GM19043 (cell line): ENCODE results near the gene ARSI.

ENCODE experiments used
- ATAC-seq: cut with Tn5 transposase; IDR thresholded peaks from one replicate; pipeline ENCODE4 v1.9.1; 2021; ENCODE audit warnings: low read depth; ENCODE audit not compliant: unreplicated experiment

ARSI gene

GRCh38 chr5:150309101-150309885, 6.6 kb upstream of the ARSI start:
- no peak for ATAC-seq

GRCh38 chr5:150307617-150308426, 5.1 kb upstream of the ARSI start:
- ATAC-seq: no peak

DNA sequence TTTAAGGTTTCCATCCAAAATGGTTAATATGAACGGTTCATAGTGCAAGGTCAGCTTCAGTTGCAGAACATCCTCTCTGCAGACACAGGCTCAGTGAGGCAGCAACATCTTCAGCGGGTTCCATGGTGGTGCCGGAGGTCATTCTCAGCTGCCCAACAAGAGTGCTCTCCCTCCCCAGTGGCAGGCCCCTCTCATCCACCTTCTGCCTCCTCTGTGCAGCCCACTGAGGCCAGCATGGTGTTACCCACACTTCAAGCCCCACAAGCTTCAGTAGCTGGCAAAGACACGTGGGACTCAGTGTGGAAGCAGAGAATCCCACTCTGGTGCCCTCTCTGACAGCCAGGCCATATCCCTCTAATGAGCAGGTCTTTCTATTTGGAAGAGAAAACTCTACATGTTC, 4.1 kb upstream of the ARSI start:
- ATAC-seq: no peak

- ATAC-seq: no peak
These were observed 2.9 kb upstream of the ARSI start for GRCh38 chr5:150305557-150305956.

DNA sequence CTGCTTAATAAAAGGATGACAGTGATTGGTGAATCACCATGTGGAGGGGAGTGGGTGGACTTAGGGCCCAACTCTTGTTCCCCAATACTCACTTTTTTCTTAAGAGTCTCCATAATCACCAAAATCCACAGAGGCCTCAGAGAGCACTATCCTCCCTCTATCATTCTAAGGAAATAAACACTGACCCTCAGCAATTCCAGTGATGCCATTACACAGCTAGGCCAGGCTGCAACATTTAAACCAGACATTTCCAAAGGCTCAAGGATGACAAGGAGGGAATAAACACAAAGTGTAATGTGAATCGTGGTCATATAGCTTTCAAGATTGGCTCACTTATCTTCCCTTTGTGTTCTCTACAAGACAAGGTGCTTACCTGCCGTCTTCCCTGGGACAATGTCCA, 2.4 kb upstream of the ARSI start:
- no peak for ATAC-seq

- no peak for ATAC-seq
These were observed 1.9 kb upstream of the ARSI start for GRCh38 chr5:150304481-150305081.

DNA sequence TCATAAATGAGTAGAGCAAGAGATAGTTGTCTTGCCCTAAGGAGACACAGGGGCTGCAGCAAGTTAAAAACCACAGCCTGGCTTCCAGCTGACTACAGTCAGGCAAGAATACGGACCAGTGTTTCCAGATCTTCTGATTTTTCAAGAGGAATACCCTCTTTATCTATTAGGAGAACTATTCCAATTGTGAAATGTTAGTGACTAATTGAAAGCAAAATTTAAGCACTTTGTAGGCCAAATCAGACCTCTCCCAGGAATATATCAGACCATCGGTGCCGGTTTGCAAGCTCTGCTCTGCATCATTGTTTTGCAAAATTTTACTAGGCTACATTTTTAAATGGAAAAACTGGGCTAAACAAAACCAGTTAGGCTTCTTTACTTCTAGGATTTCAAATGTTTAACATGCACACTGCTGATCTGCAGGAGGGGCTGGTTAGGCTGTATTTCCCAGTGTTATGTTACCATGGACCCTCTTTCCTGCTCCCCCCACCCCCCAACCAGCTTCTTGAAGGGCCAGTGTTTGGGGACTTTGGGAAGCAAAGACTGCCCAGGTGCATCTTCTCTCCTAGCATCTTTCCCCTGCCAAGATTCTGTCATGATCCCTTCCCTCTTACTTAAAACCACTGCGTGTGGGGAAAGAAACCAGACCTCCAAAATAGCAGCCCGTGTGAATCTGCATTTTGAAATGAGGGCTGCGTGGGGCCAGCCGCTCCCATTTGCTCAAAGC, 1.1 kb upstream of the ARSI start:
- no peak for ATAC-seq

- no peak for ATAC-seq
These were observed 438 bp upstream of the ARSI start for GRCh38 chr5:150303070-150303615.

- ATAC-seq: no peak
These were observed 804 bp downstream of the ARSI start for GRCh38 chr5:150301901-150302300.

- ATAC-seq: no peak
These were observed 1.6 kb downstream of the ARSI start for GRCh38 chr5:150301170-150301505.

DNA sequence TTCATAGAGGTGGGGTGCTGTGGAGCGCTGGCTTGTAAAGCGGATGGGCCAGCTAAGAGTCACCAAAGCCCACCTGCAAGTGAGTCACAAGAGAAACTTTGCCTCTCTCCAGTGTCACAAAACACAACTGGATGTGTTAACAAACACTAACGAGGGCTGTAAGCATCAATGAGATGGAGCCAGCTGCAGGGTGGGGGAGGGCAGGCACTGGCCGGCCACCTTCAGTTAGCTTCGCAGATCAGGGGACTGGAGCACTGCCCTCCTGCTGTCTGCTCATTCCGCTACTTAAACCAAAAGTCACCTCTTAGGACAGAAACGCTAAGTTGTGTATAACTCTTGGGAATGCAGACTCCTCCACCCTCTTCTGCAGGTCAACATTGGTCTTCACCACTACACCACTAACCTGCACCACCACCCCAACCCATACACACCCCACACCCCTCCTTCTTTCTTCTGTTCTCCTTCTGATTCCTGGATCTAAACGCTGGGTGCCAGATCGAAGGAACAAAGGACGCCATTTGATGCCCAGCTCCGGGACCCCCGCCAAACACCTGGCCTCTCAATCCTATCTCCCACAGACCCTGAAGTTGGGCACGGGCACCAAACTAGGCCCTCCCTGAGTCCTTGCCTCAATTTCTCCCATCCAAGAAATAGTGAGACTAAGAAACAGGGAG, 2.1 kb downstream of the ARSI start:
- ATAC-seq: no peak

DNA sequence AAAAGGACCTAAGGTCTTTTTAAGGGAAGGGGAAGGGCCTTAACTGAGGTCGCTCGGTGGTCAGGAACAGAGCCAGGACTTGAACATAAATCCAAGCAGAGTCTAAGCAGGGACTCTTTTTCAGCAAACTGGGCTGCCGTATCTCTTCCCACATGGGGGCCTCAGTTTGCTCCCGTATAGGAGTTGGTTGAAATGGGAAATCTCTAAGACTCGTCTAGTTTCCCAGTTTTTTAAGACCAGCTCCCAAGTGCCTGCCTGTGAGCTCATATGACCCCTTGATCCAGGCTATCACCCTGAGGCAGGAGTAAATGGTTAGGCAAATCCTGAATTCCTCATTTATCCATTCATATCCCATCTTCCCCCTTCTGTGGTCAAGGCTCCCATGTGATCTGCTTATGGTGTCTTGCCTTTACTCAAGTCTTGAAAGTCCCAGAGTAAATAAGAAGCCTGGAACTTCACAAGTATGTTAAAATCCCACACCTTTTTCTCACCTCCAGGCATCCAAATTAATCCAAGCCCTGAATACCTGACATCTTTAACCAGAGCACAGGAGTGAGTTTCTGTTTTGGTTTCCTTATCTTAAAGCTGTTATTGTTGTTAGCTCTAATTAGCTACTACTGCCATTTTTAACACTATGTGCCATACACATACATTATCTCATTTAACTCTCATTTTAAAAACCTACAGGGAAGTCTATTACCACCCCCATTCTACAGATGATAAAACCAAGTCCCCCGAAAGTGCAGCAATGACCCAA, 3.0 kb downstream of the ARSI start:
- no peak for ATAC-seq

DNA sequence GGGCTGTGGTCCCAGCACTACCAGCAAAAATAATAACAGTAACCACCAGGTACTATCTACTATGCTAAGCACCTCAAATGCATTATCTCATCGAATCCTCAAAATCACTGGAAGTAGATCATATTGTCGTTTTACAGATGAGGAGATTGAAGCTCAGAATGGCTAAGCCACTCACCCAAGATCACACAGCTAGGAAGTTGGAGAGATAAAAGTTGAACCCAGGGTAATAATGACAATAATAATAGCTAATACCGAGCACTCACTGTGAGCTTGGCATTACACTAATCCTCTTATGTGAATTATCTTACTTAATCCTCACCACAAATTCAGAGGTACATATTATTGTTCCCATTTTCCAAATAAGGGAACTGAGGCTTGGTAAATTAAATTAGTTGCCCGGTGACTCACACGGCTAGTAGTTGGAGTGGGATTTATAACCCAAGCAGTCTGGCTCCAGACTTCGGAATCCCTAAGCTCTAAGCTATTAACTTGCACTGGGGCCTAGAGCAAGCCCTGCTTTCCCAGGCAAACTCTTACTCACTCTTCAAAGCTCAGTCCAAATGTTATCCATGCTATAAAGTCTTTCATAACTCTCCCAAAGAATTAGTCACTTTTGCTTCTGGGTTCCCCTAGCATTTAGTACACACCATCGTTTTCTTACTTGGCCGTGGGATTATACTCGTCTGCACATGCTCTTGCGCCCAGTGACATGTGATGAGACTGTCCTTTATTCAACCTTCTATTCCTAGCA, 3.8 kb downstream of the ARSI start:
- ATAC-seq: no peak

DNA sequence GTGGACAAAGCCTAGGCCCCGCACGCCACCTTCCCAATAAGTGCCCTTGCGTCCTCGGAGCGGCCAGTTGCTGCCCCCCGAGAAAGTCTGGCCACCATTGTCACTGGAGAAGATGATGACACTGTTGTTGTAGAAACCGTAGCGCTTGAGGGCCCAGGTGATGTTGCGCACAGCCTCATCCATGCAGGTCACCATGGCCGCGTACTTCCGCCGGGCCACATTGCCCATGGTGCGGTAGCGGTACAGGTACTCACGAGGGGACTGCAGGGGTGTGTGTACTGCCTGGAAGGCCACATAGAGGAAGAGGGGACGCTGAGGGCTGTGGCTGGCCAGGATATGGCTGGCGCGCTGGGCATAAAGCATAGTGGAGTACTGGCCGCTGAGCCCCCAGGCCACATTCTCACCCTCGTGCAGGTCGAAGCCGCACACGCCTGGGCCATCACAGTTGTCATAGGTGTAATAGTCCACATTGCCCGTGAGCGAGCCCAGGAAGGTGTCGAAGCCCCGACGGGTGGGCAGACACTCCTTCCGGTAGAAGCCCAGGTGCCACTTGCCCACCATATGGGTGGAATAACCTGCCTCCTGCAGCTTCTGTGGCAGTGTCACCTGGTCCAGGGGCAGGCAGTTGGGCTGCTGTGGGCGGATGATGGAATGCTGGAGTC, 4.6 kb downstream of the ARSI start:
- no peak for ATAC-seq

- no peak for ATAC-seq
These were observed 5.3 kb downstream of the ARSI start for GRCh38 chr5:150297236-150297890.

DNA sequence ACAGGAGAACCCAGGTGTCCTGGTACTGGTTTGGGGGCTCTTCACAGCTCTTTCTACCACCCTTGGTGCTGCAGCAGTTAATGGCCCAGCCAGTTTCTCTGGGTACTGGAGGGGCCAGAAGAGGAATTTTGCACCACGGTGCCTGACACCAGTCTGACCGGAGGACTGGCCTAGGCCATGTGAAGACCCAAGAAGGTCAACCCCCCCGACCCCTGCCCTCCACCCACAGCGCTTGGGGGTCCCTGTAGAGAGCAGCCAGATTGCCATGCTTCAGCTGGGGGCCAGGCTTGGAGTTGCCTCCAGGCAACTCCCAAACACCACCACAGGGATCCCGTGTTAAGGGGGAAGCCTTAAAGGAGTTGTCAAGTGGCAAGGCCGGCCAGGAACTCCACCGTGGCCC, 6.2 kb downstream of the ARSI start:
- no peak for ATAC-seq

GRCh38 chr5:150295741-150296486, 6.8 kb downstream of the ARSI start:
- ATAC-seq: no peak
